ENCODE data around the gene SAMHD1. TPM values are rescaled to one million over a fixed set of nuclear protein-coding genes. Genes with fewer than 3 reads are reported as not detected.
"Not testable (repeated sequence)": the region's sequence is repeated elsewhere in the genome, so short reads cannot be mapped to it uniquely, and the experiment has no call there.

The SAMHD1 gene
- total and polyA plus RNA-seq, 4 donors = 14.7 to 51.2 (median 27.7) TPM

GRCh38 chr20:36908603-36909002 lies 42.9 kb downstream of the SAMHD1 start:
- no peaks in the 10 kb centered on the region for H3K4me1 ChIP-seq (ENCODE audit: control insufficient read depth in 4 of 4, insufficient read depth in 4 of 4, low read length in 3 of 4)
- H3K4me3 ChIP-seq (ENCODE audit: low read depth in 1 of 3, low read length in 3 of 3) = no peak overlapping the region
- H3K27me3 ChIP-seq (ENCODE audit: control insufficient read depth in 4 of 4, insufficient read depth in 4 of 4, low read length in 3 of 4) = no peaks in the 10 kb centered on the region
- no peak overlapping the region for H3K9ac ChIP-seq (ENCODE audit: low read depth in 1 of 2, low read length in 2 of 2)
- no peak overlapping the region for H3K27ac ChIP-seq (ENCODE audit: low read depth in 1 of 2, low read length in 2 of 2)
- DNase-seq (ENCODE audit: low spot score) = no peak
- TF ChIP-seq ATF3 (IDR thresholded peaks at IDR 0.05) = no peak
- no peak for TF ChIP-seq RXRA (IDR thresholded peaks at IDR 0.05)
- no peak for TF ChIP-seq SP1 (IDR thresholded peaks at IDR 0.05)
- TF ChIP-seq HNF4A (conservative IDR thresholded peaks at IDR 0.05) = no peak
- TF ChIP-seq EGR1 (IDR thresholded peaks at IDR 0.05; ENCODE audit: low read depth in 2 of 2) = no peak
- TF ChIP-seq GABPA (IDR thresholded peaks at IDR 0.05 in 1 of 2, conservative IDR thresholded peaks at IDR 0.05 in 1 of 2) = no peak
- TF ChIP-seq ZBTB33 (IDR thresholded peaks at IDR 0.05) = no peak
- TF ChIP-seq, protein P1, sequence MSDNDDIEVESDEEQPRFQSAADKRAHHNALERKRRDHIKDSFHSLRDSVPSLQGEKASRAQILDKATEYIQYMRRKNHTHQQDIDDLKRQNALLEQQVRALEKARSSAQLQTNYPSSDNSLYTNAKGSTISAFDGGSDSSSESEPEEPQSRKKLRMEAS (IDR thresholded peaks at IDR 0.05) = no peak
- TF ChIP-seq, protein P2, sequence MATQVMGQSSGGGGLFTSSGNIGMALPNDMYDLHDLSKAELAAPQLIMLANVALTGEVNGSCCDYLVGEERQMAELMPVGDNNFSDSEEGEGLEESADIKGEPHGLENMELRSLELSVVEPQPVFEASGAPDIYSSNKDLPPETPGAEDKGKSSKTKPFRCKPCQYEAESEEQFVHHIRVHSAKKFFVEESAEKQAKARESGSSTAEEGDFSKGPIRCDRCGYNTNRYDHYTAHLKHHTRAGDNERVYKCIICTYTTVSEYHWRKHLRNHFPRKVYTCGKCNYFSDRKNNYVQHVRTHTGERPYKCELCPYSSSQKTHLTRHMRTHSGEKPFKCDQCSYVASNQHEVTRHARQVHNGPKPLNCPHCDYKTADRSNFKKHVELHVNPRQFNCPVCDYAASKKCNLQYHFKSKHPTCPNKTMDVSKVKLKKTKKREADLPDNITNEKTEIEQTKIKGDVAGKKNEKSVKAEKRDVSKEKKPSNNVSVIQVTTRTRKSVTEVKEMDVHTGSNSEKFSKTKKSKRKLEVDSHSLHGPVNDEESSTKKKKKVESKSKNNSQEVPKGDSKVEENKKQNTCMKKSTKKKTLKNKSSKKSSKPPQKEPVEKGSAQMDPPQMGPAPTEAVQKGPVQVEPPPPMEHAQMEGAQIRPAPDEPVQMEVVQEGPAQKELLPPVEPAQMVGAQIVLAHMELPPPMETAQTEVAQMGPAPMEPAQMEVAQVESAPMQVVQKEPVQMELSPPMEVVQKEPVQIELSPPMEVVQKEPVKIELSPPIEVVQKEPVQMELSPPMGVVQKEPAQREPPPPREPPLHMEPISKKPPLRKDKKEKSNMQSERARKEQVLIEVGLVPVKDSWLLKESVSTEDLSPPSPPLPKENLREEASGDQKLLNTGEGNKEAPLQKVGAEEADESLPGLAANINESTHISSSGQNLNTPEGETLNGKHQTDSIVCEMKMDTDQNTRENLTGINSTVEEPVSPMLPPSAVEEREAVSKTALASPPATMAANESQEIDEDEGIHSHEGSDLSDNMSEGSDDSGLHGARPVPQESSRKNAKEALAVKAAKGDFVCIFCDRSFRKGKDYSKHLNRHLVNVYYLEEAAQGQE (IDR thresholded peaks at IDR 0.05) = no peak
- no peak for TF ChIP-seq NR2F2 (IDR thresholded peaks at IDR 0.05)
- no peak for TF ChIP-seq RAD21 (IDR thresholded peaks at IDR 0.05)
- TF ChIP-seq, protein P3, sequence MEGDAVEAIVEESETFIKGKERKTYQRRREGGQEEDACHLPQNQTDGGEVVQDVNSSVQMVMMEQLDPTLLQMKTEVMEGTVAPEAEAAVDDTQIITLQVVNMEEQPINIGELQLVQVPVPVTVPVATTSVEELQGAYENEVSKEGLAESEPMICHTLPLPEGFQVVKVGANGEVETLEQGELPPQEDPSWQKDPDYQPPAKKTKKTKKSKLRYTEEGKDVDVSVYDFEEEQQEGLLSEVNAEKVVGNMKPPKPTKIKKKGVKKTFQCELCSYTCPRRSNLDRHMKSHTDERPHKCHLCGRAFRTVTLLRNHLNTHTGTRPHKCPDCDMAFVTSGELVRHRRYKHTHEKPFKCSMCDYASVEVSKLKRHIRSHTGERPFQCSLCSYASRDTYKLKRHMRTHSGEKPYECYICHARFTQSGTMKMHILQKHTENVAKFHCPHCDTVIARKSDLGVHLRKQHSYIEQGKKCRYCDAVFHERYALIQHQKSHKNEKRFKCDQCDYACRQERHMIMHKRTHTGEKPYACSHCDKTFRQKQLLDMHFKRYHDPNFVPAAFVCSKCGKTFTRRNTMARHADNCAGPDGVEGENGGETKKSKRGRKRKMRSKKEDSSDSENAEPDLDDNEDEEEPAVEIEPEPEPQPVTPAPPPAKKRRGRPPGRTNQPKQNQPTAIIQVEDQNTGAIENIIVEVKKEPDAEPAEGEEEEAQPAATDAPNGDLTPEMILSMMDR (IDR thresholded peaks at IDR 0.05; ENCODE audit: low read depth, low read length, missing input control) = no peak
- TF ChIP-seq JUND (IDR thresholded peaks at IDR 0.05) = no peak
- H3K36me3 ChIP-seq (ENCODE audit: control insufficient read depth in 4 of 4, insufficient read depth in 3 of 4, low read depth in 1 of 4, low read length in 3 of 4) = peaks cover 4 to 28% (median 11%) of the 10 kb centered on the region in 4 donors
- 81% methylated on average over 4 of the region's 4 CpGs for WGBS
- H3K9me3 ChIP-seq (ENCODE audit: control insufficient read depth in 4 of 4, low read length in 3 of 4) = no peaks in the 10 kb centered on the region

DNA sequence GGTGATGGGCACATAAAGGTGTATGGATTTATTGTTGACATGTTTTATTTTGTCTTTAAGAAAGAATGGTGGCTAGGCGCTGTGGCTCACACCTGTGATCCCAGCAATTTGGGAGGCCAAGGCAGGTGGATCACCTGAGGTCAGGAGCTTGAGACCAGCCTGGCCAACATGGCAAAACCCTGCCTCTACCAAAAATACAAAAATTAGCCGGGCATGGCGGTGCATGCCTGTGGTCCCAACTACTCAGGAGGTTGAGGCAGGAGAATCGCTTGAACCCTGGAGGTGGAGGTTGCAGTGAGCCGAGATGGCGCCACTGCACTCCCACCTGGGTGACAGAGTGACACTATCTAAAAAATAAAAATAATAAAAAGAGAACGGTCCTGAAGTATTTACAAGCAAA lies 45.4 kb downstream of the SAMHD1 start:
- peaks cover 5 to 27% (median 8%) of the 10 kb centered on the region in 4 donors for H3K36me3 ChIP-seq (ENCODE audit: control insufficient read depth in 4 of 4, insufficient read depth in 3 of 4, low read depth in 1 of 4, low read length in 3 of 4)
- H3K27me3 ChIP-seq (ENCODE audit: control insufficient read depth in 4 of 4, insufficient read depth in 4 of 4, low read length in 3 of 4); H3K27ac ChIP-seq (ENCODE audit: low read depth in 1 of 2, low read length in 2 of 2); H3K9ac ChIP-seq (ENCODE audit: low read depth in 1 of 2, low read length in 2 of 2); H3K4me1 ChIP-seq (ENCODE audit: control insufficient read depth in 4 of 4, insufficient read depth in 4 of 4, low read length in 3 of 4); H3K9me3 ChIP-seq (ENCODE audit: control insufficient read depth in 4 of 4, low read length in 3 of 4); H3K4me3 ChIP-seq (ENCODE audit: low read depth in 1 of 3, low read length in 3 of 3); DNase-seq (ENCODE audit: low spot score): not testable (repeated sequence)
- 97% methylated on average over 7 of the region's 7 CpGs for WGBS

- not testable (repeated sequence) for H3K27me3 ChIP-seq (ENCODE audit: control insufficient read depth in 4 of 4, insufficient read depth in 4 of 4, low read length in 3 of 4); DNase-seq (ENCODE audit: low spot score); H3K4me1 ChIP-seq (ENCODE audit: control insufficient read depth in 4 of 4, insufficient read depth in 4 of 4, low read length in 3 of 4); H3K4me3 ChIP-seq (ENCODE audit: low read depth in 1 of 3, low read length in 3 of 3); H3K9me3 ChIP-seq (ENCODE audit: control insufficient read depth in 4 of 4, low read length in 3 of 4); H3K9ac ChIP-seq (ENCODE audit: low read depth in 1 of 2, low read length in 2 of 2); H3K27ac ChIP-seq (ENCODE audit: low read depth in 1 of 2, low read length in 2 of 2)
- H3K36me3 ChIP-seq (ENCODE audit: control insufficient read depth in 4 of 4, insufficient read depth in 3 of 4, low read depth in 1 of 4, low read length in 3 of 4) = peaks cover 5 to 28% (median 7%) of the 10 kb centered on the region in 4 donors
- 95% methylated on average over 10 of the region's 10 CpGs for WGBS
Measured at GRCh38 chr20:36905566-36905965, 45.9 kb downstream of the SAMHD1 start.
